ENCODE data around the gene EDAR.

GRCh38 chr2:108978709-108979111, 10.3 kb downstream of the EDAR start:
- TF ChIP-seq, protein P1, sequence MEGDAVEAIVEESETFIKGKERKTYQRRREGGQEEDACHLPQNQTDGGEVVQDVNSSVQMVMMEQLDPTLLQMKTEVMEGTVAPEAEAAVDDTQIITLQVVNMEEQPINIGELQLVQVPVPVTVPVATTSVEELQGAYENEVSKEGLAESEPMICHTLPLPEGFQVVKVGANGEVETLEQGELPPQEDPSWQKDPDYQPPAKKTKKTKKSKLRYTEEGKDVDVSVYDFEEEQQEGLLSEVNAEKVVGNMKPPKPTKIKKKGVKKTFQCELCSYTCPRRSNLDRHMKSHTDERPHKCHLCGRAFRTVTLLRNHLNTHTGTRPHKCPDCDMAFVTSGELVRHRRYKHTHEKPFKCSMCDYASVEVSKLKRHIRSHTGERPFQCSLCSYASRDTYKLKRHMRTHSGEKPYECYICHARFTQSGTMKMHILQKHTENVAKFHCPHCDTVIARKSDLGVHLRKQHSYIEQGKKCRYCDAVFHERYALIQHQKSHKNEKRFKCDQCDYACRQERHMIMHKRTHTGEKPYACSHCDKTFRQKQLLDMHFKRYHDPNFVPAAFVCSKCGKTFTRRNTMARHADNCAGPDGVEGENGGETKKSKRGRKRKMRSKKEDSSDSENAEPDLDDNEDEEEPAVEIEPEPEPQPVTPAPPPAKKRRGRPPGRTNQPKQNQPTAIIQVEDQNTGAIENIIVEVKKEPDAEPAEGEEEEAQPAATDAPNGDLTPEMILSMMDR (IDR thresholded peaks at IDR 0.05) = no peak
- no peak for TF ChIP-seq POLR2A (IDR thresholded peaks at IDR 0.05)
